GM23248 (cell line): Measurements from ENCODE around the gene ITIH3. TPM values are rescaled to one million over a fixed set of nuclear protein-coding genes. Genes with fewer than 3 reads are reported as not detected.
A peak's percentile ranks its signal among the peaks of the same experiment; 100 is the strongest.

Experiments
- DNase-seq: peaks from one replicate; pipeline ENCODE4 v3.0.0-alpha.2; 2015
- H2AFZ ChIP-seq: fragments of 200-600 bp; sonication (generic); 2 replicates; pipeline ENCODE4 v1.6.1; 2016; ENCODE audit warnings: antibody characterized with exemption
- H3F3A ChIP-seq: fragments of 200-600 bp; sonication (generic); 2 replicates; pipeline ENCODE4 v1.6.1; 2016; ENCODE audit warnings: mild to moderate bottlenecking, antibody characterized with exemption, mixed run types; ENCODE audit not compliant: insufficient read depth
- H3K27ac ChIP-seq: fragments of 200-600 bp; sonication (generic); 2 replicates; pipeline ENCODE4 v1.5.1; 2016; ENCODE audit warnings: mild to moderate bottlenecking
- H3K27me3 ChIP-seq: fragments of 200-600 bp; sonication (generic); replicated peaks from 2 replicates; pipeline ENCODE4 v1.6.1; 2016; ENCODE audit warnings: mild to moderate bottlenecking; ENCODE audit not compliant: insufficient read depth
- H3K36me3 ChIP-seq: fragments of 200-600 bp; sonication (generic); 2 replicates; pipeline ENCODE4 v1.6.1; 2016; ENCODE audit warnings: low read depth, mild to moderate bottlenecking
- H3K4me1 ChIP-seq: fragments of 200-600 bp; sonication (generic); 2 replicates; pipeline ENCODE4 v1.6.1; 2016; ENCODE audit warnings: mild to moderate bottlenecking; ENCODE audit not compliant: insufficient read depth
- H3K4me2 ChIP-seq: fragments of 200-600 bp; sonication (generic); one replicate; pipeline ENCODE4 v1.6.1; 2016; ENCODE audit warnings: mild to moderate bottlenecking; ENCODE audit not compliant: unreplicated experiment
- H3K4me3 ChIP-seq: fragments of 200-600 bp; sonication (generic); 2 replicates; pipeline ENCODE4 v1.5.1; 2016; ENCODE audit warnings: mild to moderate bottlenecking
- H3K79me2 ChIP-seq: fragments of 200-600 bp; sonication (generic); 2 replicates; pipeline ENCODE4 v1.6.1; 2016; ENCODE audit warnings: mild to moderate bottlenecking; ENCODE audit not compliant: insufficient read depth
- H3K9ac ChIP-seq: fragments of 200-600 bp; sonication (generic); 2 replicates; pipeline ENCODE4 v1.6.1; 2016; ENCODE audit warnings: mild to moderate bottlenecking
- H3K9me2 ChIP-seq: fragments of 200-600 bp; sonication (generic); 2 replicates; pipeline ENCODE4 v1.6.1; 2016; ENCODE audit warnings: mixed run types, mild to moderate bottlenecking, moderate library complexity; ENCODE audit not compliant: insufficient read depth
- H3K9me3 ChIP-seq: fragments of 200-600 bp; sonication (generic); one replicate; pipeline ENCODE4 v1.6.1; 2017; ENCODE audit warnings: low read depth
- H4K20me1 ChIP-seq: fragments of 200-600 bp; sonication (generic); 2 replicates; pipeline ENCODE4 v1.6.0; 2016; ENCODE audit not compliant: insufficient read depth
- EZH2 ChIP-seq: fragments of 200-600 bp; sonication (generic); IDR thresholded peaks from 2 replicates; pipeline ENCODE4 v1.6.1; 2018; ENCODE audit warnings: antibody characterized with exemption, mild to moderate bottlenecking; ENCODE audit not compliant: insufficient read depth, poor library complexity, severe bottlenecking
- EZH2phosphoT487 ChIP-seq: fragments of 200-600 bp; sonication (generic); IDR thresholded peaks from 2 replicates; pipeline ENCODE4 v1.6.1; 2018; ENCODE audit warnings: antibody characterized with exemption, moderate library complexity, mild to moderate bottlenecking, low read depth; ENCODE audit not compliant: insufficient read depth
- WGBS, 2 experiments: methylation state at CpG; one replicate each; pipeline ENCODE4 v1.1.6; 2015 to 2017; ENCODE audit warnings: low lambda C conversion rate in 2 of 2, low coverage in 1 of 2; ENCODE audit errors: missing lambda C conversion rate in 2 of 2; 5-methylcytosine and 5-hydroxymethylcytosine counted together
- in situ Hi-C: fragments of 300-500 bp; cut with MboI; formaldehyde crosslinking; loops from 2 replicates; pipeline ENCODE4 v1.15.0; 2020
- polyA plus RNA-seq: library from polyadenylated mRNA; unstranded; fragments of >200 nt; fragmentation: Nextera tagmentation; extraction: Ambion mirVana; gene quantifications from 2 replicates; pipeline ENCODE4 v1.2.1, GENCODE V29; 2016
- total RNA-seq: library from RNA; depleted of rRNA; stranded (reverse); fragments of >200 nt; shearing (Covaris generic); gene quantifications from 2 replicates; pipeline ENCODE4 v1.2.3, GENCODE V29; 2014

ITIH3 gene
- total and polyA plus RNA-seq, 2 experiments from 2014 or later: not detected

- TF ChIP-seq EZH2: no peak
- no peak for TF ChIP-seq EZH2phosphoT487
- no peak overlapping the region for H2AFZ ChIP-seq
These were observed 1.5 kb upstream of the ITIH3 start for GRCh38 chr3:52792961-52793695.

GRCh38 chr3:52793702-52794611 lies 639 bp upstream of the ITIH3 start:
- Histone ChIP-seq H2AFZ (no peak overlapping the region), H3K27me3 (no peaks in the 10 kb centered on the region; the same call in 1 of the 2 replicates), H3K36me3 (no peaks in the 10 kb centered on the region), H4K20me1 (no peaks in the 10 kb centered on the region), H3K9me3 (no peaks in the 10 kb centered on the region), H3K4me1 (no peaks in the 10 kb centered on the region), H3K9me2 (no peaks in the 10 kb centered on the region), H3F3A (no peaks in the 10 kb centered on the region), H3K4me3 (no peak overlapping the region), H3K4me2 (no peak overlapping the region), H3K79me2 (no peaks in the 10 kb centered on the region), H3K27ac (no peak overlapping the region), H3K9ac (no peak overlapping the region)
- 69 to 72% methylated on average over 9 of the region's 9 CpGs for WGBS, 2 experiments
- in situ Hi-C loops: no loop called here
- no peak for TF ChIP-seq EZH2phosphoT487
- no peak for TF ChIP-seq EZH2
- DNase-seq: no peak

More at GRCh38 chr3:52792961-52793695, 1.5 kb upstream of the ITIH3 start:
- Histone ChIP-seq H3K27me3 (no peaks in the 10 kb centered on the region; the same call in 1 of the 2 replicates), H3K27ac (no peak overlapping the region), H3F3A (no peaks in the 10 kb centered on the region), H3K9ac (no peak overlapping the region), H3K79me2 (no peaks in the 10 kb centered on the region), H3K36me3 (no peaks in the 10 kb centered on the region), H4K20me1 (no peaks in the 10 kb centered on the region), H3K9me3 (no peaks in the 10 kb centered on the region), H3K4me2 (no peak overlapping the region), H3K4me1 (no peaks in the 10 kb centered on the region), H3K4me3 (no peak overlapping the region), H3K9me2 (no peaks in the 10 kb centered on the region)
- DNase-seq: peak; percentile 68
- in situ Hi-C loops: no loop called here
- 39 to 44% methylated on average over 18 of the region's 18 CpGs for WGBS, 2 experiments

- H3K27ac ChIP-seq: no peak overlapping the region
- no peak overlapping the region for H3K4me2 ChIP-seq
- H3K4me3 ChIP-seq: no peak overlapping the region
- H3F3A ChIP-seq: no peaks in the 10 kb centered on the region
- H4K20me1 ChIP-seq: no peaks in the 10 kb centered on the region
- no peak overlapping the region for H2AFZ ChIP-seq
- no peaks in the 10 kb centered on the region; the same call in 1 of the 2 replicates for H3K27me3 ChIP-seq
- TF ChIP-seq EZH2phosphoT487: no peak
- no peak for TF ChIP-seq EZH2
- no peaks in the 10 kb centered on the region for H3K9me2 ChIP-seq
- H3K4me1 ChIP-seq: no peaks in the 10 kb centered on the region
- DNase-seq: no peak
- no peaks in the 10 kb centered on the region for H3K9me3 ChIP-seq
- no peak overlapping the region for H3K9ac ChIP-seq
- in situ Hi-C loops: no loop called here
- WGBS, 2 experiments: 73 to 86% methylated on average over 8 to 9 of the region's 9 CpGs
- H3K36me3 ChIP-seq: no peaks in the 10 kb centered on the region
- no peaks in the 10 kb centered on the region for H3K79me2 ChIP-seq
These were observed 803 bp downstream of the ITIH3 start for GRCh38 chr3:52795298-52795900.

- Histone ChIP-seq H3K27me3 (no peaks in the 10 kb centered on the region; the same call in 1 of the 2 replicates), H3F3A (no peaks in the 10 kb centered on the region), H3K9me3 (no peaks in the 10 kb centered on the region), H3K27ac (no peak overlapping the region), H3K9ac (no peak overlapping the region), H3K4me1 (no peaks in the 10 kb centered on the region), H3K79me2 (no peaks in the 10 kb centered on the region), H2AFZ (no peak overlapping the region), H4K20me1 (no peaks in the 10 kb centered on the region), H3K4me2 (no peak overlapping the region), H3K4me3 (no peak overlapping the region), H3K9me2 (no peaks in the 10 kb centered on the region), H3K36me3 (no peaks in the 10 kb centered on the region)
- DNase-seq: no peak
- in situ Hi-C loops: no loop called here
- WGBS, 2 experiments: 75 to 80% methylated on average over 9 of the region's 9 CpGs
- TF ChIP-seq EZH2 (no peak), EZH2phosphoT487 (no peak)
These were observed 1.8 kb downstream of the ITIH3 start for GRCh38 chr3:52796411-52796810.
